H9 (cell line): Measurements from ENCODE around the gene SNX5. TPM values are rescaled to one million over a fixed set of nuclear protein-coding genes. Genes with fewer than 3 reads are reported as not detected.
A peak's percentile ranks its signal among the peaks of the same experiment; 100 is the strongest.

Source experiments
- DNase-seq: peaks from one replicate; pipeline ENCODE4 v3.0.0-alpha.2; 2017
- H2AFZ ChIP-seq: one replicate; pipeline ENCODE4 v1.6.1; 2013; ENCODE audit warnings: mild to moderate bottlenecking, low read length, control low read depth, moderate library complexity
- H2AK5ac ChIP-seq: 2 replicates; pipeline ENCODE4 v1.6.1; 2013; ENCODE audit warnings: low read length, control low read depth, mixed read lengths; ENCODE audit not compliant: insufficient read length
- H2BK120ac ChIP-seq: one replicate; pipeline ENCODE4 v1.6.1; 2013; ENCODE audit warnings: low read depth, mild to moderate bottlenecking, low read length, control low read depth, inconsistent platforms; ENCODE audit not compliant: poor library complexity, severe bottlenecking
- H2BK12ac ChIP-seq: 2 replicates; pipeline ENCODE4 v1.6.1; 2013; ENCODE audit warnings: low read length, control low read depth, mixed read lengths, low read depth; ENCODE audit not compliant: insufficient read length
- H2BK15ac ChIP-seq: 2 replicates; pipeline ENCODE4 v1.6.1; 2013; ENCODE audit warnings: low read depth, low read length, control low read depth
- H2BK20ac ChIP-seq: one replicate; pipeline ENCODE4 v1.6.1; 2013; ENCODE audit warnings: low read depth, mild to moderate bottlenecking, low read length, control low read depth, inconsistent platforms; ENCODE audit not compliant: poor library complexity, severe bottlenecking
- H2BK5ac ChIP-seq: 2 replicates; pipeline ENCODE4 v1.6.1; 2013; ENCODE audit warnings: low read length, control low read depth, mixed read lengths; ENCODE audit not compliant: insufficient read length
- H3K14ac ChIP-seq: 2 replicates; pipeline ENCODE4 v1.6.1; 2013; ENCODE audit warnings: low read length, control low read depth; ENCODE audit not compliant: insufficient read depth
- H3K18ac ChIP-seq: 2 replicates; pipeline ENCODE4 v1.6.1; 2013; ENCODE audit warnings: low read depth, mild to moderate bottlenecking, mixed read lengths, low read length, control low read depth; ENCODE audit not compliant: insufficient read length
- H3K23ac ChIP-seq: 2 replicates; pipeline ENCODE4 v1.6.1; 2013; ENCODE audit warnings: low read length, control low read depth, mixed read lengths, low read depth; ENCODE audit not compliant: insufficient read length
- H3K23me2 ChIP-seq: 2 replicates; pipeline ENCODE4 v1.6.1; 2013; ENCODE audit warnings: low read depth, mild to moderate bottlenecking, mixed read lengths, low read length, control low read depth; ENCODE audit not compliant: insufficient read length, poor library complexity, severe bottlenecking
- H3K27ac ChIP-seq: 2 replicates; pipeline ENCODE4 v1.5.1; 2013; ENCODE audit warnings: low read length, control low read depth, mixed read lengths, low read depth; ENCODE audit not compliant: insufficient read length
- H3K27me3 ChIP-seq: 2 replicates; pipeline ENCODE4 v1.6.1; 2013; ENCODE audit warnings: low read length, control low read depth, inconsistent platforms; ENCODE audit not compliant: insufficient read depth
- H3K4ac ChIP-seq: 2 replicates; pipeline ENCODE4 v1.6.1; 2013; ENCODE audit warnings: low read depth, mild to moderate bottlenecking, control low read depth, inconsistent platforms, low read length, moderate library complexity
- H3K4me1 ChIP-seq: 2 replicates; pipeline ENCODE4 v1.6.1; 2013; ENCODE audit warnings: low read length, control low read depth, inconsistent platforms; ENCODE audit not compliant: insufficient read depth
- H3K4me2 ChIP-seq: 2 replicates; pipeline ENCODE4 v1.6.1; 2013; ENCODE audit warnings: low read length, control low read depth, mixed read lengths; ENCODE audit not compliant: insufficient read length, insufficient read depth
- H3K56ac ChIP-seq: 2 replicates; pipeline ENCODE4 v1.6.1; 2013; ENCODE audit warnings: low read depth, mild to moderate bottlenecking, mixed read lengths, low read length, control low read depth; ENCODE audit not compliant: insufficient read length
- H3K79me1 ChIP-seq: 2 replicates; pipeline ENCODE4 v1.6.1; 2013; ENCODE audit warnings: low read depth, mild to moderate bottlenecking, moderate library complexity, low read length, control low read depth, inconsistent platforms; ENCODE audit not compliant: insufficient read depth, poor library complexity, severe bottlenecking
- H3K79me2 ChIP-seq: 2 replicates; pipeline ENCODE4 v1.6.1; 2013; ENCODE audit warnings: low read length, control low read depth, inconsistent platforms; ENCODE audit not compliant: insufficient read depth
- H3K9ac ChIP-seq: 2 replicates; pipeline ENCODE4 v1.6.1; 2013; ENCODE audit warnings: low read length, control low read depth, mixed read lengths; ENCODE audit not compliant: insufficient read length; ENCODE audit errors: extremely low read depth
- H3K9me3 ChIP-seq: one replicate; pipeline ENCODE4 v1.6.1; 2013; ENCODE audit warnings: low read depth, low read length, inconsistent platforms; ENCODE audit not compliant: control insufficient read depth
- H3T11ph ChIP-seq: one replicate; pipeline ENCODE4 v1.6.1; 2013; ENCODE audit warnings: mild to moderate bottlenecking, low read length, control low read depth, inconsistent platforms
- H4K20me1 ChIP-seq: one replicate; pipeline ENCODE4 v1.6.1; 2013; ENCODE audit not compliant: control insufficient read depth, insufficient read length, insufficient read depth
- H4K5ac ChIP-seq: 2 replicates; pipeline ENCODE4 v1.6.1; 2013; ENCODE audit warnings: low read depth, mild to moderate bottlenecking, mixed read lengths, low read length, control low read depth; ENCODE audit not compliant: insufficient read length
- H4K8ac ChIP-seq: replicated peaks from 2 replicates; pipeline ENCODE4 v1.6.1; 2013; ENCODE audit warnings: low read length, control low read depth, mixed read lengths, low read depth; ENCODE audit not compliant: insufficient read length
- H4K91ac ChIP-seq: 2 replicates; pipeline ENCODE4 v1.6.1; 2013; ENCODE audit warnings: low read depth, mild to moderate bottlenecking, moderate library complexity, mixed read lengths, low read length, control low read depth; ENCODE audit not compliant: insufficient read length
- H3K27ac Mint-ChIP-seq, 3 experiments: 2 replicates in 2 of 3; 3 replicates in 1 of 3; pipeline ENCODE4 v1.8.0; 2020 to 2021; ENCODE audit warnings: mixed read lengths in 3 of 3, mild to moderate bottlenecking in 1 of 3, moderate library complexity in 1 of 3
- H3K27me3 Mint-ChIP-seq: 2 replicates; pipeline ENCODE4 v1.8.0; 2021; ENCODE audit warnings: low read depth, mild to moderate bottlenecking, moderate library complexity, mixed read lengths
- H3K36me3 Mint-ChIP-seq, 3 experiments: 2 replicates in 2 of 3; 3 replicates in 1 of 3; pipeline ENCODE4 v1.8.0; 2020 to 2021; ENCODE audit warnings: low read depth in 3 of 3, mixed read lengths in 3 of 3; ENCODE audit not compliant: insufficient read depth in 1 of 3
- H3K4me1 Mint-ChIP-seq, 2 experiments: 2 replicates each; pipeline ENCODE4 v1.8.0; 2020; ENCODE audit warnings: mixed read lengths in 2 of 2
- H3K4me3 Mint-ChIP-seq, 2 experiments: 2 replicates in 1 of 2; 3 replicates in 1 of 2; pipeline ENCODE4 v1.8.0; 2020 to 2021; ENCODE audit warnings: mild to moderate bottlenecking in 2 of 2, mixed read lengths in 2 of 2, moderate library complexity in 1 of 2
- H3K9me3 Mint-ChIP-seq, 2 experiments: 2 replicates in 1 of 2; 3 replicates in 1 of 2; pipeline ENCODE4 v1.8.0; 2020; ENCODE audit warnings: mild to moderate bottlenecking in 2 of 2, mixed read lengths in 2 of 2, moderate library complexity in 1 of 2
- CTCF ChIP-seq: fragments of 200-600 bp; sonication (generic); conservative IDR thresholded peaks from 3 replicates; pipeline ENCODE4 v1.8.0; 2021; ENCODE audit warnings: antibody characterized with exemption, mild to moderate bottlenecking
- WGBS: extraction: QIAGEN DNeasy Blood & Tissue Kit; methylation state at CpG from one replicate; pipeline ENCODE4 v1.1.7; 2013; ENCODE audit warnings: missing lambda C conversion rate, low lambda C conversion rate, mixed read lengths; ENCODE audit not compliant: insufficient read length; ENCODE audit errors: extremely low coverage; 5-methylcytosine and 5-hydroxymethylcytosine counted together
- total RNA-seq: library from RNA; stranded (reverse); gene quantifications from 2 replicates; pipeline ENCODE4 v1.2.1, GENCODE V29; 2021

SNX5 gene
- total RNA-seq, 1 experiment from 2014 or later: 194 TPM

- no peak overlapping the region for H3K4me3 Mint-ChIP-seq
- H4K91ac ChIP-seq: no peak overlapping the region
- H3K18ac ChIP-seq: no peak overlapping the region
- H3K14ac ChIP-seq: no peak overlapping the region
- no peak overlapping the region for H4K5ac ChIP-seq
- H3K4me2 ChIP-seq: no peak overlapping the region
- no peak overlapping the region for H2BK15ac ChIP-seq
- H2BK20ac ChIP-seq: no peak overlapping the region
- no peak overlapping the region for H3K23ac ChIP-seq
- H3K4ac ChIP-seq: no peak overlapping the region
- no peak overlapping the region for H3K56ac ChIP-seq
- peaks cover 9 to 16% of the 10 kb centered on the region in 2 experiments for H3K4me1 Mint-ChIP-seq
- no peak overlapping the region for H2BK120ac ChIP-seq
- H3K27ac Mint-ChIP-seq: peak overlapping the region in 1 of 3 experiments; percentile 41; a peak in 2 of 7 replicates
- no peaks in the 10 kb centered on the region for H3K79me2 ChIP-seq
- H3K27ac ChIP-seq: no peak overlapping the region
- H3T11ph ChIP-seq: no peak overlapping the region
- no peak for TF ChIP-seq CTCF
- H2AK5ac ChIP-seq: no peak overlapping the region
- H2BK12ac ChIP-seq: no peak overlapping the region
- H3K9ac ChIP-seq: no peak overlapping the region
- WGBS: no CpG with 5 or more reads among the region's 6 CpGs
- H3K27me3 ChIP-seq: no peaks in the 10 kb centered on the region
- H2AFZ ChIP-seq: no peak overlapping the region
- H3K4me1 ChIP-seq: no peaks in the 10 kb centered on the region
- H3K9me3 Mint-ChIP-seq: no peaks in the 10 kb centered on the region
- H3K36me3 Mint-ChIP-seq: peaks cover 85 to 99% (median 98%) of the 10 kb centered on the region in 3 experiments; a peak in 6 of 7 replicates
- H3K9me3 ChIP-seq: no peaks in the 10 kb centered on the region
- no peaks in the 10 kb centered on the region for H3K27me3 Mint-ChIP-seq
- no peak for DNase-seq
- H4K8ac ChIP-seq: no peak overlapping the region
- no peaks in the 10 kb centered on the region for H3K23me2 ChIP-seq
- no peak overlapping the region for H2BK5ac ChIP-seq
- H3K79me1 ChIP-seq: peaks cover 4% of the 10 kb centered on the region
- H4K20me1 ChIP-seq: no peaks in the 10 kb centered on the region
These were observed 21.8 kb downstream of the SNX5 start for GRCh38 chr20:17946572-17947473.
